Tibial nerve (tissue), 3 donors: ENCODE data around the gene GJD4.

Experiments used
- POLR2A ChIP-seq, 2 donors: fragments of 450-650 bp; IDR thresholded peaks; one replicate each; pipeline ENCODE4 v1.6.1; 2017; ENCODE audit warnings: antibody characterized with exemption in 2 of 2, mild to moderate bottlenecking in 2 of 2, moderate library complexity in 2 of 2
- TF ChIP-seq, protein P1 (sequence below), 5 experiments: fragments of 200-600 bp in 3 of 5; fragments of 450-650 bp in 2 of 5; sonication (generic) in 3 of 5; IDR thresholded peaks; one replicate each; pipeline ENCODE4 v1.5.1; 2016 to 2019; ENCODE audit warnings: antibody characterized with exemption in 5 of 5, mild to moderate bottlenecking in 3 of 5, moderate library complexity in 2 of 5

DNA sequence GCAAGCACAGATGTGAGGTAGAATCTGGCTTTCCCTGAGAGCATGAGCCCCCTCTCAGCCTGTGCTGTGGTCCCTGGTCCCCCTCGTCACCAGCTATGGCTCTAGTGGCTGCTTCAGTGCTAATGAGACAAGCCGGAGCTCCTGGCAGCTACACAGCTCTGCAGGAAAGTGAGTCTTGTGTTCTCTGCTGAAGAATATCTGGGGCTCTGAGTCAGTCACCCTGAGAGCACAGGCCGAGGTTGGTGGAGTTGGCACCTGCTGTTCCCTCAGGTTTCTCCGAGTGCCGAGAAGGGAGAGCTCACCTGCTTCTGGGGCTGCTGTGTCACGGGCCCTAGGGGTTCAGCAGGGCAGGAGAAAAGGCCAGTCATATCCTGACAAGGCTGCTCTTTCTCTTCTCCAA lies 37.2 kb upstream of the GJD4 start:
- TF ChIP-seq, protein P1, sequence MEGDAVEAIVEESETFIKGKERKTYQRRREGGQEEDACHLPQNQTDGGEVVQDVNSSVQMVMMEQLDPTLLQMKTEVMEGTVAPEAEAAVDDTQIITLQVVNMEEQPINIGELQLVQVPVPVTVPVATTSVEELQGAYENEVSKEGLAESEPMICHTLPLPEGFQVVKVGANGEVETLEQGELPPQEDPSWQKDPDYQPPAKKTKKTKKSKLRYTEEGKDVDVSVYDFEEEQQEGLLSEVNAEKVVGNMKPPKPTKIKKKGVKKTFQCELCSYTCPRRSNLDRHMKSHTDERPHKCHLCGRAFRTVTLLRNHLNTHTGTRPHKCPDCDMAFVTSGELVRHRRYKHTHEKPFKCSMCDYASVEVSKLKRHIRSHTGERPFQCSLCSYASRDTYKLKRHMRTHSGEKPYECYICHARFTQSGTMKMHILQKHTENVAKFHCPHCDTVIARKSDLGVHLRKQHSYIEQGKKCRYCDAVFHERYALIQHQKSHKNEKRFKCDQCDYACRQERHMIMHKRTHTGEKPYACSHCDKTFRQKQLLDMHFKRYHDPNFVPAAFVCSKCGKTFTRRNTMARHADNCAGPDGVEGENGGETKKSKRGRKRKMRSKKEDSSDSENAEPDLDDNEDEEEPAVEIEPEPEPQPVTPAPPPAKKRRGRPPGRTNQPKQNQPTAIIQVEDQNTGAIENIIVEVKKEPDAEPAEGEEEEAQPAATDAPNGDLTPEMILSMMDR (IDR thresholded peaks at IDR 0.05): no peak
- no peak for TF ChIP-seq POLR2A (IDR thresholded peaks at IDR 0.05)
